GM18508 (cell line): ENCODE measurements around the gene ZNF556.
"Not testable (repeated sequence)": the region's sequence is repeated elsewhere in the genome, so short reads cannot be mapped to it uniquely, and the experiment has no call there.

Experiments
- ATAC-seq: cut with Tn5 transposase; IDR thresholded peaks from one replicate; pipeline ENCODE4 v1.9.1; 2021; ENCODE audit warnings: moderate number of reproducible peaks; ENCODE audit not compliant: insufficient read depth, unreplicated experiment

The ZNF556 gene

DNA sequence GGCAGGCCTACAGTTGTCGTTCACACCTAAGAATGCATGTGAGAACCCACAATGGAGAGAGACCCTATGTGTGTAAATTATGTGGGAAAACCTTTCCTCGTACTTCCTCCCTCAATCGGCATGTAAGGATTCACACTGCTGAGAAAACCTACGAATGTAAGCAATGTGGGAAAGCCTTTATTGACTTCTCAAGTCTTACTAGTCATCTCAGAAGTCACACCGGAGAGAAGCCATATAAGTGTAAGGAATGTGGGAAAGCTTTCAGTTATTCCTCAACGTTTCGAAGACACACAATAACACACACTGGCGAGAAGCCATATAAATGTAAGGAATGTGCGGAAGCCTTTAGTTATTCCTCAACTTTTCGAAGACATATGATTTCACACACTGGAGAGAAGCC, 14.5 kb upstream of the ZNF556 start:
- no peak for ATAC-seq

- ATAC-seq = no peak
Measured at GRCh38 chr19:2853015-2853606, 14.0 kb upstream of the ZNF556 start.

DNA sequence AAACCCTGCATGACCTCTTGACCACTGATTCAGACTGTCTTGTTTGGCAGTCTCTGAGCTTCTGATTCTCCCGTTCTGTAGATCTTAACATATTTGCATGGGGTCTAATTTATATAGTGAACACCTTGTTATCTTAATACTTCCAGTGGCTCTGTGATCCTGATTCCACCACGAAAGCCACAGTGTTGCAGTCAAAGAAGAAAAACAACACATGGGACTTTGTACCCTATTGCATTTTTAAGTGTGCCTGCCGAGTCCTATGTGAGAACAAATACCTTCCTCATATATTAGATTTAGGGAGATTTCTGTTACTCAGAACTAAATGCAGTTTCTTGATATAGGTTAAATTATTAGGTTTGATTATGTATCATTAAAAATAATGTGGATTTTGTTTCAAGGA, 12.3 kb upstream of the ZNF556 start:
- ATAC-seq = no peak

DNA sequence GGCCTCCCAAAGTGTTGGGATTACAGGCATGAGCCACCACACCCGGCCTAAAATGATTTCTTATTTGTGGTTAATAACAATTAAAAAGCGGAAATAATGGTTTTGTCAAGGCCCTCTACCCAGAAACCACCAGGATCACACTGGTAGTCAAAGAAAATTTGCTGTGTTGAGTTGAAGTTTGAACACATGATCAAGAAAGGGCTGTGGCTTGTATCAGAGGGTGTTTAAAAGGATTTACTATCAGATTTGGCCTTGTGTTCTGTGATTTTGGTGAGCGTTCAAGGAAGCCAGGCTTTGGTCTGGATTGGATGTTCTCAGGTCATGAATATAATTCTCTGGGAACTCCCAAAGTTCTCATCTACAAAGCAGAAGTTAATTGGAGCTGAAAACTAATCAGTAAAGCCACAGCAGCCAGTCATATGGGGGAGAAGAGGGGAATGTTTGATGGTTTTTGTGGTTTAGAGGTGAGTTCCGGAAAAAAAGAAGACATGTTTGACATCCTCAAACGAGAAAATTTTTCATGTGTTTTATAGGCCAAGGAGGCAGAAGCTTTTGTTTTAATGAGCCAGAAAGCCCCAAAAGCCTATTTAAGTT, 10.6 kb upstream of the ZNF556 start:
- ATAC-seq = no peak

GRCh38 chr19:2858864-2859263, 8.3 kb upstream of the ZNF556 start:
- no peak for ATAC-seq

DNA sequence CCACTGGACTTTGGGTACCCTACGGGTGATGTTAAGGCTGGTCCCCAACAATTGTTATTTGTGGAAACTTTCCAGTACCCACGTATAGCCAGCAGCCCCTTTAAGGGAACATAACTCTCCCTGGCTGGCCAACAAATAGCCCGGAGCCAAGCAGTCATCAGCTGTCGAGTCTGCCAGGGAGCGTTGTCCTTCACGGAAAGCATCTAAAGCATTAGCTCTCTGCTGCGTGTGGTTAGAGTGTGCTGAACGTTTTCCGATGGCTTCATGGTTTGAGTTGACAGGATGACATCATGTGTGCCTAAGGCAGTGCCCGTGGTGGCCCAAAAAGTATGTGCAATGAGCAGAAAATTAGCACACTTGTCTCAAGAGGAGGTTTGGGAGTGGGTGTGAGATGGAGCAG, 3.3 kb upstream of the ZNF556 start:
- no peak for ATAC-seq

- ATAC-seq = no peak
Measured at GRCh38 chr19:2865334-2866100, 1.6 kb upstream of the ZNF556 start.

GRCh38 chr19:2866495-2867024, 575 bp upstream of the ZNF556 start:
- ATAC-seq = no peak

DNA sequence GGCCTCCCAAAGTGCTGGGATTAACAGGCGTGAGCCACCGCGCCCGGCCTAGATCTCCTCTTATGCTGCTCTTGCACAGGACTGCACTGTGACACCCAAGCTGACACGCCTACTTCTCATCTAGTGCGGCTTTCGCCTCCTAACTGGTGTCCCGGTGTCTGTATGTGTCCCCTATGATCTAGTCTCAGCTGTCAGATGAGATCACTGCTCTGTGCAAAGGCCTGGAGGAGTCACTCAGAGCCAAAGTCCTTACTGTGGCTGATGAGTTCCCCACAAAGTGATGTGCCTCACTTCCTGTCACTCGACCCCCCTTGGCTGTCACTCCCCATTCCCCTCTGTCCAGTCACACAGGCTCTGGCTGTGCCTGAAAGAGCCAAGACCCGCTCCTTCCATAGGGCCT, 2.5 kb downstream of the ZNF556 start:
- no peak for ATAC-seq

DNA sequence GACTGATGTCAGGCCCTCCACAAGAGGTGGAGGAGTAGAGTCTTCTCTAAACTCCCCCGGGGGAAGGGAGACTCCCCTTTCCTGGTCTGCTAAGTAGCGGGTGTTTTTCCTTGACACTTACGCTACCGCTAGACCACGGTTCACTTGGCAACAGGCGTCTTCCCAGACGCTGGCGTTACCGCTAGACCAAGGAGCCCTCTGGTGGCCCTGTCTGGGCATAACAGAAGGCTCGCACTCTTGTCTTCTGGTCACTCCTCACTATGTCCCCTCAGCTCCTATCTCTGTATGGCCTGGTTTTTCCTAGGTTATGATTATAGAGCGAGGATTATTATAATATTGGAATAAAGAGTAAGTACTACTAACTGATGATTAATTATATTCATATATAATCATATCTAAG, 5.0 kb downstream of the ZNF556 start:
- not testable (repeated sequence) for ATAC-seq

- ATAC-seq = no peak
Measured at GRCh38 chr19:2877398-2878331, 10.5 kb downstream of the ZNF556 start.

DNA sequence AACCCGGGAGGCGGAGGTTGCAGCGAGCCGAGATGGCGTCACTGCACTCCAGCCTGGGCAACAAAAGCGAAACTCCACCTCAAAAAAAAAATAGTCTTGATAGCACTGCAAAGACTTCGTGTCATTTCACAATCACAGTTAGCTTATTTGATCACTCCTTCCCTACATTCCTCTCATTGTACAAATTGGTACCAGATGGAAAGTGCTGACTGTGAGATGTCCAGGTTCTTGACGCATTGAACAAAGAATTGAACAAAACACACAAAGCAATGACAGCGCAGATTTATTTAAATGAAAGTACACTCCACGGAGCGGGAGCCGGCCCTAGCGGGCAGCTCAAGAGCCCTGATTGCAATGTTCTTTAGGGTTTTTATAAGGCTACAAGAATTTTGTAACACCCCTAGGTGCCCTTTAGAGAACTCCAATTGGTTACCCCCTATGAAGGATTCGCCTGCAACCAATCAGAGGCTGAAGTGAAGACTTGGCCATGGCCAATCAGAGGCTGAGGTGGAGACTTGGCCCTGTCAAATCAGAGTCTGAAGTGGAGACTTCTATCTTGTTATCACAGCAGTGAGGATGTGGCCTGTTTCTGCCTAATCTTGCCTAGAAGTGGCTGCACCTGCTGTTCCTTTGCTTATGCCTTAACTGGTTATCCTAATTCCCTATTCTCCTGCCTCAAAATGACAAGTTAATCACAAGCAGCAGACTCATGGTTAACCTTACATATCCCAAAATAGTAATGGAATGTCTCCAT, 16.7 kb downstream of the ZNF556 start:
- no peak for ATAC-seq

DNA sequence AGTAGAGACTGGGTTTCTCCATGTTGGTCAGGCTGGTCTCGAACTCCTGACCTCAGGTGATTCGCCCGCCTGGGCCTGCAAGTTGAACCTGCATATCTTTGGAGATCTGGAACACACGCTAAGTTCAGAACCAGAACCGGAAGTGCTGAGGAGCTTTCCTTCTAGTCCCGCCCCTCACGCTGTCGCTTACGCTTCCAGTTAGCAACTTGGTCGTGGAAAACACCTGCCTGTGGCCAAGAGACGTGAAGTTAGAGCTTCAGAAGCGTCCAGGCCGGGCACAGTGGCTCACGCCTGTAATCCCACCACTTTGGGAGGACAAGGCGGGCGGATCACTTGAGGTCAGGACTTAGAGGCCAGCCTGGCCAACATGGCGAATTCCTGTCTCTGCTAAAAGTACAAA, 18.6 kb downstream of the ZNF556 start:
- no peak for ATAC-seq

DNA sequence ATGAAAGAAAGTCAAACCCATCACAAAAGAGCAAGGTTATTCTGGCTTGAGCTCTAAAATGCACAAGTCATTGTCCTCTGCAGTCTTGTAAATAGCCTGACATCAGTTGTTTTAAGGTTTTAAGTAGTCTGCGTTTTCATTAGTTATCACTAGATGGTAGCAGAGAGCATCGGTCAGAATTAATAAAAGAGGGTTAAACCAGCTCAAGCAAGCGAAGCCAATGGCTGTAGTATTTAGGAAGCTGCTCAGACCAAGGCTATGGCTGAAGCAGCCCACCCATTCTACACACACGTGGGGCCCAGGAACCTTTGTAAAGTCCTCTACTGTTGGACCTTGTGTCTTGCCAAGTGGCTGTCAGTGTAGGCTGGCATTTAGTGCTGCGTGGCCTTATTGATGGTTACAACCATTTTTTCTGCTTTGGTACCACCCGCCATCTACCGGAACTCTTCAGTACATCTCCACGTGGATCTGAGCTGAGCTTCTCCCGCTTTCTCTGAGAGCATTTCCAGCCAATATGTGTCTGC, 20.3 kb downstream of the ZNF556 start:
- ATAC-seq = no peak

GRCh38 chr19:2888731-2889224, 21.6 kb downstream of the ZNF556 start:
- ATAC-seq = no peak

- not testable (repeated sequence) for ATAC-seq
Measured at GRCh38 chr19:2890531-2890930, 23.4 kb downstream of the ZNF556 start.

GRCh38 chr19:2896694-2897093, 29.6 kb downstream of the ZNF556 start:
- ATAC-seq = no peak

DNA sequence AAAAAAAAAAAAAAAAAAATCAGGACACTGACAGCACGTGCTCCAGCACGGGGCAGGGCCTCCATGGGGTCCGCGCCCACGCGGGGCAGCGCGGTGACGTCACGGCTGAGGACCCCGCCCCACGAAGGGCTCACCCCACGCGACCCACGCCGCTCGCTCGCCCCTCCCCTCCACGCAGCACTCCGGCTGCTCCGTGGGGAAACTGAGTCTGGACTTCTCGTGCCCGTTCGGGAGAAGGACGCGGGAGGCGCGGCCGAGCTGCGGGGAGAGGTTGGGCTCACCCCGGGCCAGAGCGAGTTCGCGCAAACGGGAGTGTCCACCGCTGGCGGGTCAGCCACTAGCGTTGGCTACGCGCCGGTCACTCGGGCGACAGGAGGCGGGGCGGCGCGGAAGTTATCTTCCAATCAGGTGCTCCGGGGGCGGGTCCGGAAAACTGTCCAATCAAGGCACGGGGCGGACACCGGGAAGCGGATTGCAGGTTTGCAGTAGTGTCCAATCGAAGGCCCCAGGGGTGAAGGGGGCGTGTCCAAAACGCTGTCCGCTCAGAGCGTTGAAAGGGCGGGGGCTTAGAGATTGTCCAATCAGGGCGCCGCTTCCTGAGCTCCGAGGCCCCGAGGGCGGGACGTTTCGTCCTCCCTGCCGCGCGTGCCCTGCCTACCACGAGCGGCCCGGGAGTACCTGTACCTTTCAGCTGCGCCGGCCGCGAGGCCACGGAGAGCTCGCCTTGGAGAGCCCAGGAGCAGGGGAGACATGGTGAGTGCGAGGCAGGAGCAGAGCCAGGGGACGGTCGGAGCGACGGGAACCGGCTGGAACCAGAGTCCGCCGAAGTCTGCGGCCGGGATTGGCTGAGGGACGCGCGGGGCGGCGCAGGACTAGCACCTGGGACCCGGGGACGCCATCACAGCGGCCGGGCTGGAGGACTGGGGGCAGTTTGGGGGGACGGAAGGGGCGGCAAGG, 33.4 kb downstream of the ZNF556 start, which contains the start of gene ZNF57:
ZNF57 (plus strand) TSS at position 633 of the 957 bp plus-strand sequence; CDS start at position 751, 118 bp downstream.
- ATAC-seq = peak; percentile 69
